Measurements from ENCODE around the gene EHMT1.
A peak's percentile ranks its signal among the peaks of the same experiment; 100 is the strongest.

EHMT1 gene

GRCh38 chr9:137680444-137681358, 61.9 kb downstream of the EHMT1 start:
- peak overlapping the region; percentile 63; the same call in 1 of the 2 replicates for H3K27ac ChIP-seq
- no peak for TF ChIP-seq CTCF (conservative IDR thresholded peaks at IDR 0.05; ENCODE audit: low read depth, low read length)
- H3K4me1 ChIP-seq (ENCODE audit: low read depth, poor library complexity, severe bottlenecking) = peaks cover 76% of the 10 kb centered on the region
- H3K36me3 ChIP-seq (ENCODE audit: insufficient read depth) = no peaks in the 10 kb centered on the region
- H4K20me1 ChIP-seq (ENCODE audit: insufficient read depth) = no peaks in the 10 kb centered on the region
- H3K27me3 ChIP-seq (ENCODE audit: insufficient read depth, low read depth) = no peaks in the 10 kb centered on the region
- H3K4me2 ChIP-seq = peak overlapping the region; percentile 66; the same call in 1 of the 2 replicates
- no peak overlapping the region for H3K9ac ChIP-seq
- no peak overlapping the region for H2AFZ ChIP-seq (ENCODE audit: low read depth)
- no peak overlapping the region for H3K4me3 ChIP-seq (IDR thresholded peaks at IDR 0.05; ENCODE audit: insufficient read depth, low read depth, low read length)
- H3K79me2 ChIP-seq (ENCODE audit: insufficient read depth, low read depth) = peaks cover 72% of the 10 kb centered on the region

GRCh38 chr9:137682428-137683105, 63.8 kb downstream of the EHMT1 start:
- Histone ChIP-seq H3K4me2 (peak overlapping the region; percentile 66), H3K4me1 (ENCODE audit: low read depth, poor library complexity, severe bottlenecking) (peaks cover 69% of the 10 kb centered on the region), H2AFZ (ENCODE audit: low read depth) (no peak overlapping the region)

GRCh38 chr9:137683262-137683864, 64.6 kb downstream of the EHMT1 start:
- Histone ChIP-seq H3K27me3 (ENCODE audit: insufficient read depth, low read depth) (no peaks in the 10 kb centered on the region), H3K36me3 (ENCODE audit: insufficient read depth) (no peaks in the 10 kb centered on the region), H3K4me1 (ENCODE audit: low read depth, poor library complexity, severe bottlenecking) (peaks cover 63% of the 10 kb centered on the region), H3K9ac (peak overlapping the region; percentile 15; the same call in 1 of the 2 replicates), H3K4me3 (IDR thresholded peaks at IDR 0.05; ENCODE audit: insufficient read depth, low read depth, low read length) (no peak overlapping the region), H2AFZ (ENCODE audit: low read depth) (no peak overlapping the region), H3K4me2 (peak overlapping the region; percentile 66), H3K79me2 (ENCODE audit: insufficient read depth, low read depth) (peaks cover 77% of the 10 kb centered on the region; the same call in 1 of the 2 replicates), H4K20me1 (ENCODE audit: insufficient read depth) (no peaks in the 10 kb centered on the region), H3K27ac (peak overlapping the region; percentile 63)
- no peak for TF ChIP-seq CTCF (conservative IDR thresholded peaks at IDR 0.05; ENCODE audit: low read depth, low read length)

More at GRCh38 chr9:137682428-137683105, 63.8 kb downstream of the EHMT1 start:
- TF ChIP-seq CTCF (conservative IDR thresholded peaks at IDR 0.05; ENCODE audit: low read depth, low read length) = no peak
- Histone ChIP-seq H3K27ac (peak overlapping the region; percentile 63), H4K20me1 (ENCODE audit: insufficient read depth) (no peaks in the 10 kb centered on the region), H3K4me3 (IDR thresholded peaks at IDR 0.05; ENCODE audit: insufficient read depth, low read depth, low read length) (no peak overlapping the region), H3K36me3 (ENCODE audit: insufficient read depth) (no peaks in the 10 kb centered on the region), H3K27me3 (ENCODE audit: insufficient read depth, low read depth) (no peaks in the 10 kb centered on the region), H3K79me2 (ENCODE audit: insufficient read depth, low read depth) (peaks cover 74% of the 10 kb centered on the region; the same call in 1 of the 2 replicates), H3K9ac (peak overlapping the region; percentile 28; the same call in 1 of the 2 replicates)

GRCh38 chr9:137685035-137685740, 66.4 kb downstream of the EHMT1 start:
- TF ChIP-seq CTCF (conservative IDR thresholded peaks at IDR 0.05; ENCODE audit: low read depth, low read length) = no peak
- Histone ChIP-seq H3K36me3 (ENCODE audit: insufficient read depth) (no peaks in the 10 kb centered on the region), H3K9ac (no peak overlapping the region), H4K20me1 (ENCODE audit: insufficient read depth) (no peaks in the 10 kb centered on the region), H3K27me3 (ENCODE audit: insufficient read depth, low read depth) (no peaks in the 10 kb centered on the region), H3K27ac (no peak overlapping the region), H3K4me1 (ENCODE audit: low read depth, poor library complexity, severe bottlenecking) (peaks cover 45% of the 10 kb centered on the region), H3K4me3 (IDR thresholded peaks at IDR 0.05; ENCODE audit: insufficient read depth, low read depth, low read length) (no peak overlapping the region), H3K79me2 (ENCODE audit: insufficient read depth, low read depth) (peaks cover 84% of the 10 kb centered on the region; the same call in 1 of the 2 replicates), H2AFZ (ENCODE audit: low read depth) (no peak overlapping the region), H3K4me2 (no peak overlapping the region)

Measured in KMS-11 (cell line).